HCT116 (cell line): ENCODE data around the gene NUF2. TPM values are rescaled to one million over a fixed set of nuclear protein-coding genes. Genes with fewer than 3 reads are reported as not detected.

ENCODE experiments used
- ATAC-seq: fragments of 200-7000 bp; cut with Tn5 transposase; 2 replicates; pipeline ENCODE4 v1.9.1; 2020; ENCODE audit warnings: mild to moderate bottlenecking, moderate library complexity
- Bru-seq: library from RNA; stranded (reverse); fragments of 400-500 nt; gene quantifications from one replicate; lab custom pipeline; 2021; lab: Mats Ljungman, UMichigan
- BruChase-seq, 2 experiments: library from RNA; stranded (reverse); fragments of 400-500 nt; gene quantifications; one replicate each; lab custom pipeline; 2021; lab: Mats Ljungman, UMichigan
- BruUV-seq: library from RNA; stranded (reverse); fragments of 400-500 nt; replicated peaks from 2 replicates; lab custom pipeline; 2021; lab: Mats Ljungman, UMichigan
- CTCF ChIA-PET: fragments of 300-600 bp; sonication (Branson Sonifier 250); formaldehyde crosslinking; loops from one replicate; lab custom pipeline; 2021; ENCODE audit warnings: antibody characterized with exemption; lab: Charles Lee
- POLR2A ChIA-PET: fragments of 300-600, 350-600 bp; sonication (Branson Sonifier 250); formaldehyde crosslinking; loops from one replicate; lab custom pipeline; 2021; ENCODE audit warnings: antibody characterized with exemption; lab: Charles Lee
- RAD21 ChIA-PET, 2 experiments: fragments of 300-600 bp; sonication (Branson Sonifier 250); formaldehyde crosslinking; loops; one replicate each; lab custom pipeline; 2023; ENCODE audit warnings: low total read pairs in 2 of 2; ENCODE audit not compliant: uncharacterized antibody in 2 of 2, unreplicated experiment in 2 of 2, low non-redundant PET in 1 of 2; lab: Charles Lee
- DNase-seq: peaks from one replicate; pipeline ENCODE4 v3.0.0-alpha.2; 2010; ENCODE audit warnings: low read depth, low spot score
- H2AFZ ChIP-seq: fragments of 200-600 bp; shearing (Covaris generic), sonication (generic); 2 replicates; pipeline ENCODE4 v1.6.1; 2017; ENCODE audit warnings: low read depth, mixed run types, mixed read lengths, antibody characterized with exemption, low read length; ENCODE audit not compliant: poor library complexity, severe bottlenecking
- H3K27ac ChIP-seq: 2 replicates; pipeline ENCODE4 v1.5.1; 2012; ENCODE audit warnings: low read depth, low read length
- H3K27me3 ChIP-seq: fragments of 200-600 bp; sonication (generic); 2 replicates; pipeline ENCODE4 v1.6.1; 2016; ENCODE audit warnings: mixed run types, low read length, mixed read lengths; ENCODE audit not compliant: insufficient read depth
- H3K36me3 ChIP-seq, 2 experiments: fragments of 200-500 bp in 1 of 2; fragments of 200-600 bp in 1 of 2; sonication (Bioruptor generic) in 1 of 2; sonication (generic) in 1 of 2; 2 replicates each; pipeline versions ENCODE4 v1.5.1 to v1.6.1; 2014 to 2016; ENCODE audit warnings: low read length in 2 of 2, inconsistent platforms in 1 of 2, mixed read lengths in 1 of 2, mixed run types in 1 of 2; ENCODE audit not compliant: insufficient read depth in 2 of 2, control insufficient read depth in 1 of 2
- H3K4me1 ChIP-seq, 2 experiments: fragments of 200-600 bp in 1 of 2; sonication (generic) in 1 of 2; 2 replicates each; pipeline versions ENCODE4 v1.5.1 to v1.6.1; 2012 to 2017; ENCODE audit warnings: low read length in 2 of 2, inconsistent platforms in 1 of 2, mild to moderate bottlenecking in 1 of 2, mixed read lengths in 1 of 2, mixed run types in 1 of 2, moderate library complexity in 1 of 2; ENCODE audit not compliant: insufficient read depth in 2 of 2, control insufficient read depth in 1 of 2
- H3K4me2 ChIP-seq: fragments of 200-600 bp; sonication (generic); 2 replicates; pipeline ENCODE4 v1.6.1; 2017; ENCODE audit warnings: mixed run types, low read length, mixed read lengths
- H3K4me3 ChIP-seq, 2 experiments: fragments of 200-600 bp in 1 of 2; sonication (generic) in 1 of 2; replicated peaks in 1 of 2; 2 replicates each; pipeline ENCODE4 v1.5.1; 2011 to 2016; ENCODE audit warnings: low read length in 2 of 2, control low read depth in 1 of 2, low read depth in 1 of 2, mild to moderate bottlenecking in 1 of 2, mixed read lengths in 1 of 2, mixed run types in 1 of 2
- H3K79me2 ChIP-seq: fragments of 200-600 bp; sonication (generic); 2 replicates; pipeline ENCODE4 v1.6.1; 2017; ENCODE audit warnings: mild to moderate bottlenecking, mixed run types, low read length, moderate library complexity, mixed read lengths; ENCODE audit not compliant: insufficient read depth
- H3K9ac ChIP-seq: fragments of 200-600 bp; sonication (generic); 2 replicates; pipeline ENCODE4 v1.6.1; 2016; ENCODE audit warnings: low read length, mixed read lengths
- H3K9me2 ChIP-seq: fragments of 200-600 bp; sonication (generic), shearing (Covaris generic); 2 replicates; pipeline ENCODE4 v1.6.1; 2017; ENCODE audit warnings: mixed run types, mild to moderate bottlenecking, moderate library complexity; ENCODE audit not compliant: insufficient read depth
- H3K9me3 ChIP-seq, 2 experiments: fragments of 200-500 bp in 1 of 2; fragments of 200-600 bp in 1 of 2; sonication (Bioruptor generic) in 1 of 2; sonication (generic) in 1 of 2; 2 replicates each; pipeline ENCODE4 v1.6.1; 2014 to 2017; ENCODE audit warnings: low read length in 2 of 2, mixed read lengths in 2 of 2, inconsistent platforms in 1 of 2, low read depth in 1 of 2, mild to moderate bottlenecking in 1 of 2, mixed run types in 1 of 2, moderate library complexity in 1 of 2; ENCODE audit not compliant: control insufficient read depth in 1 of 2, insufficient read depth in 1 of 2
- H4K20me1 ChIP-seq: fragments of 200-600 bp; sonication (generic), shearing (Covaris generic); 2 replicates; pipeline ENCODE4 v1.6.1; 2017; ENCODE audit warnings: mixed run types, mild to moderate bottlenecking, moderate library complexity; ENCODE audit not compliant: insufficient read depth
- ATF3 ChIP-seq: IDR thresholded peaks from 2 replicates; pipeline ENCODE4 v1.6.1; 2012
- CBX3 ChIP-seq: IDR thresholded peaks from 2 replicates; pipeline ENCODE4 v1.6.1; 2012; ENCODE audit warnings: low read depth
- CEBPB ChIP-seq: IDR thresholded peaks from 2 replicates; pipeline ENCODE4 v1.6.1; 2012; ENCODE audit warnings: low read depth
- CTCF ChIP-seq, 3 experiments: fragments of 200-600 bp in 1 of 3; sonication (generic) in 1 of 3; IDR thresholded peaks in 2 of 3; conservative IDR thresholded peaks in 1 of 3; 2 replicates each; pipeline ENCODE4 v1.5.1; 2012 to 2017; ENCODE audit warnings: low read depth in 2 of 3, low read length in 2 of 3, antibody characterized with exemption in 1 of 3, borderline replicate concordance in 1 of 3, control low read depth in 1 of 3, mild to moderate bottlenecking in 1 of 3, mixed read lengths in 1 of 3, mixed run types in 1 of 3, moderate library complexity in 1 of 3; ENCODE audit not compliant: insufficient read depth in 1 of 3
- EGR1 ChIP-seq: IDR thresholded peaks from 2 replicates; pipeline ENCODE4 v1.6.1; 2012; ENCODE audit warnings: low read depth
- ELF1 ChIP-seq: IDR thresholded peaks from 2 replicates; pipeline ENCODE4 v1.6.1; 2012; ENCODE audit warnings: low read depth, borderline replicate concordance
- EZH2 ChIP-seq: fragments of 200-600 bp; sonication (generic); IDR thresholded peaks from 2 replicates; pipeline ENCODE4 v1.6.1; 2017; ENCODE audit warnings: antibody characterized with exemption, mixed run types
- EZH2phosphoT487 ChIP-seq: fragments of 200-600 bp; IDR thresholded peaks from 2 replicates; pipeline ENCODE4 v1.6.1; 2018; ENCODE audit warnings: antibody characterized with exemption, borderline replicate concordance
- JUND ChIP-seq: IDR thresholded peaks from 2 replicates; pipeline ENCODE4 v1.6.1; 2012
- MAX ChIP-seq: IDR thresholded peaks from 2 replicates; pipeline ENCODE4 v1.6.1; 2012
- RAD21 ChIP-seq: IDR thresholded peaks from 2 replicates; pipeline ENCODE4 v1.6.1; 2012; ENCODE audit warnings: low read depth, mild to moderate bottlenecking
- SIN3A ChIP-seq: IDR thresholded peaks from 2 replicates; pipeline ENCODE4 v1.6.1; 2012; ENCODE audit warnings: low read depth
- SP1 ChIP-seq: IDR thresholded peaks from 2 replicates; pipeline ENCODE4 v1.6.1; 2012; ENCODE audit warnings: low read depth
- SRF ChIP-seq: IDR thresholded peaks from 2 replicates; pipeline ENCODE4 v1.6.1; 2012; ENCODE audit warnings: low read depth
- TCF7L2 ChIP-seq: IDR thresholded peaks from 2 replicates; pipeline ENCODE4 v1.7.0; 2011; ENCODE audit warnings: borderline replicate concordance, inconsistent platforms; ENCODE audit not compliant: insufficient read depth, insufficient read length; ENCODE audit errors: extremely low read depth
- YY1 ChIP-seq: IDR thresholded peaks from 2 replicates; pipeline ENCODE4 v1.6.1; 2011; ENCODE audit warnings: low read length, low read depth, moderate library complexity, mild to moderate bottlenecking; ENCODE audit not compliant: insufficient replicate concordance; ENCODE audit errors: extremely low read depth
- ZNF274 ChIP-seq: fragments of 200-500 bp; sonication (Bioruptor generic); IDR thresholded peaks from 2 replicates; pipeline ENCODE4 v1.6.1; 2014; ENCODE audit warnings: mild to moderate bottlenecking, low read depth, low read length, inconsistent platforms
- intact Hi-C: fragments of 100-400 bp; cut with micrococcal nuclease; formaldehyde crosslinking; loops from 2 replicates; pipeline ENCODE4 v1.10.0; 2022
- long read RNA-seq: library from polyadenylated mRNA; unstranded; transcript quantifications from one replicate; pipeline ENCODE4 v2.0.0, GENCODE V29; 2021; ENCODE audit not compliant: unreplicated experiment
- polyA plus RNA-seq: library from polyadenylated mRNA; unstranded; fragments of >200 nt; gene quantifications from 2 replicates; pipeline ENCODE4 v1.2.1, GENCODE V29; 2012; ENCODE audit warnings: missing spikeins
- total RNA-seq: library from RNA; stranded (reverse); gene quantifications from one replicate; pipeline ENCODE4 v1.2.1, GENCODE V29; 2021; ENCODE audit not compliant: unreplicated experiment
- TF ChIP-seq, protein P1 (sequence below): IDR thresholded peaks from 2 replicates; pipeline ENCODE4 v1.6.1; 2012; ENCODE audit warnings: low read depth

Gene NUF2
- total RNA-seq (37.6 TPM), Bru-seq, nascent RNA (percentile 78 among the genes with signal in this experiment), BruChase-seq, experiment 1, labeled RNA remaining after a 6-hour chase (percentile 76 among the genes with signal in this experiment), BruChase-seq, experiment 2, labeled RNA remaining after a 2-hour chase (percentile 90 among the genes with signal in this experiment)
- polyA plus RNA-seq: 15.4 and 20.4 TPM in 2 replicates
- long read RNA-seq, transcript NUF2-202 (14 exons, 1,842 nt): minor isoform, 15 of 79 reads
- long read RNA-seq, transcript NUF2-201 (14 exons, 1,969 nt): major isoform, 42 of 79 reads
- long read RNA-seq, partial matches to known transcripts: 10 of 79 reads
- long read RNA-seq, other reads (novel, unspliced or antisense): 11 of 79 reads

DNA sequence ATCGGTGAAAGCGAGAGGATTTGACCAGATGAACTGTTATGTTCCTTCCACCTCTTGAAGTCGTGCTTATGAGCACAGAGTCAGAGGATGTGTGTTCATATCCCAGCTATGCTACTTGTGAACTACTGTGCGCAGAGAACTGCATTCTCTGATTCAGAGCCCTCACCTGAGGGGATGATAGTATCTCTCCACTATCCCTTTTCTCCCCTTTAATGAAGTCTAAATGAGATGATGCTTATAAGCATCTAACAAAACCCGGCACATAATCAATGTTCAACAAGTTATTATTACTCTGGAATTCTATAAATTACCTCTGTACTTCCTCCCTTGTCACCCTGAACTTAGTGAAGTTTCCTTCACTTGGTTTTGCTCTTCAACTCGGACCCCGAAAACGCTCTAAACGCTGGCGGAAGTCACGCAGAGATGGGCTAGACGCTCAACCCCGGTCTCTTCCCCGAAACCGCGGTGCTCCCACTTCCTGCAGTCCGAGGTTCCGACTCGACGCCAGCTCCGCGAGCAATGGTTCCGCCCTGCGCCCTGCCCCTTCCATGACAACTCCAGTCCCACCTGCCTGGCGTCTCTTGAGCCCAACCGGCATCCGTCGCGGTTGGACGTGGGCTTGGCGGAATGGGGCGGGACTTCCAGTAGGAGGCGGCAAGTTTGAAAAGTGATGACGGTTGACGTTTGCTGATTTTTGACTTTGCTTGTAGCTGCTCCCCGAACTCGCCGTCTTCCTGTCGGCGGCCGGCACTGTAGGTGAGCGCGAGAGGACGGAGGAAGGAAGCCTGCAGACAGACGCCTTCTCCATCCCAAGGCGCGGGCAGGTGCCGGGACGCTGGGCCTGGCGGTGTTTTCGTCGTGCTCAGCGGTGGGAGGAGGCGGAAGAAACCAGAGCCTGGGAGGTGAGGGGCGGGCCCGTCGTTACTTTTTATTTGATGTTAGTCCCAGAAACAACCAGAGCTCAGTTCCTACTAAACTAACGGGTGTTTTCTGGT is at the start of gene NUF2:
TSS of gene NUF2 (plus strand) at position 644 of the 995 bp plus-strand sequence. CDS start 4,098 bp downstream, outside the sequence.
- H4K20me1 ChIP-seq: no peaks in the 10 kb centered on the region
- H3K4me1 ChIP-seq: peaks cover 5 to 18% of the 10 kb centered on the region in 2 experiments; a peak in 3 of 4 replicates
- POLR2A ChIA-PET: interaction anchor here (1.2 kb wide), 1 partner anchor 289 kb away, joined by 3 read pairs; no protein-coding TSS in a partner anchor
- no peaks in the 10 kb centered on the region for H3K27me3 ChIP-seq
- no peaks in the 10 kb centered on the region for H3K9me2 ChIP-seq
- no peaks in the 10 kb centered on the region for H3K9me3 ChIP-seq
- peak within 1 kb of the TSS; percentile 62 to 95 for H3K4me3 ChIP-seq
- peak within 1 kb of the TSS; percentile 85 for H3K9ac ChIP-seq
- H2AFZ ChIP-seq: peak within 1 kb of the TSS; percentile 85
- H3K27ac ChIP-seq: peak within 1 kb of the TSS; percentile 70
- intact Hi-C loops: no loop called here
- peak within 1 kb of the TSS; percentile 82 for H3K4me2 ChIP-seq
- RAD21 ChIA-PET: no interaction called here
- peaks cover 0 to 3% of the 10 kb centered on the region in 2 experiments; a peak in 2 of 4 replicates for H3K36me3 ChIP-seq
- CTCF ChIA-PET: interaction anchor here (1.2 kb wide), 1 partner anchor 38 kb away, joined by 4 read pairs; no protein-coding TSS in a partner anchor
- DNase-seq (peak; percentile 98), ATAC-seq (peak; percentile 97)
- TSS peak; percentile 82 for BruUV-seq
- peaks cover 52% of the 10 kb centered on the region for H3K79me2 ChIP-seq
- TF ChIP-seq EZH2phosphoT487 (no peak), CBX3 (peak; percentile 100), SP1 (peak; percentile 96), SRF (peak; percentile 89), YY1 (peak; percentile 89), CTCF (IDR thresholded peaks at IDR 0.05 in 2 of 3, conservative IDR thresholded peaks at IDR 0.05 in 1 of 3; ENCODE audit: borderline replicate concordance in 1 of 3, insufficient read depth in 1 of 3, low read depth in 2 of 3, low read length in 2 of 3) (no peak), CEBPB (no peak; the same call in 1 of the 2 replicates), SIN3A (peak; percentile 99), EGR1 (peak; percentile 78), ELF1 (peak; percentile 80), ATF3 (no peak), ZNF274 (no peak), JUND (peak; percentile 29; the same call in 1 of the 2 replicates), TCF7L2 (peak; percentile 83), EZH2 (no peak), RAD21 (no peak), MAX (peak; percentile 97)
- TF ChIP-seq, protein P1, sequence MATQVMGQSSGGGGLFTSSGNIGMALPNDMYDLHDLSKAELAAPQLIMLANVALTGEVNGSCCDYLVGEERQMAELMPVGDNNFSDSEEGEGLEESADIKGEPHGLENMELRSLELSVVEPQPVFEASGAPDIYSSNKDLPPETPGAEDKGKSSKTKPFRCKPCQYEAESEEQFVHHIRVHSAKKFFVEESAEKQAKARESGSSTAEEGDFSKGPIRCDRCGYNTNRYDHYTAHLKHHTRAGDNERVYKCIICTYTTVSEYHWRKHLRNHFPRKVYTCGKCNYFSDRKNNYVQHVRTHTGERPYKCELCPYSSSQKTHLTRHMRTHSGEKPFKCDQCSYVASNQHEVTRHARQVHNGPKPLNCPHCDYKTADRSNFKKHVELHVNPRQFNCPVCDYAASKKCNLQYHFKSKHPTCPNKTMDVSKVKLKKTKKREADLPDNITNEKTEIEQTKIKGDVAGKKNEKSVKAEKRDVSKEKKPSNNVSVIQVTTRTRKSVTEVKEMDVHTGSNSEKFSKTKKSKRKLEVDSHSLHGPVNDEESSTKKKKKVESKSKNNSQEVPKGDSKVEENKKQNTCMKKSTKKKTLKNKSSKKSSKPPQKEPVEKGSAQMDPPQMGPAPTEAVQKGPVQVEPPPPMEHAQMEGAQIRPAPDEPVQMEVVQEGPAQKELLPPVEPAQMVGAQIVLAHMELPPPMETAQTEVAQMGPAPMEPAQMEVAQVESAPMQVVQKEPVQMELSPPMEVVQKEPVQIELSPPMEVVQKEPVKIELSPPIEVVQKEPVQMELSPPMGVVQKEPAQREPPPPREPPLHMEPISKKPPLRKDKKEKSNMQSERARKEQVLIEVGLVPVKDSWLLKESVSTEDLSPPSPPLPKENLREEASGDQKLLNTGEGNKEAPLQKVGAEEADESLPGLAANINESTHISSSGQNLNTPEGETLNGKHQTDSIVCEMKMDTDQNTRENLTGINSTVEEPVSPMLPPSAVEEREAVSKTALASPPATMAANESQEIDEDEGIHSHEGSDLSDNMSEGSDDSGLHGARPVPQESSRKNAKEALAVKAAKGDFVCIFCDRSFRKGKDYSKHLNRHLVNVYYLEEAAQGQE: no peak
